NCI-H748 (cell line): ENCODE results near the gene PHAX.
"Not testable (repeated sequence)": the region's sequence is repeated elsewhere in the genome, so short reads cannot be mapped to it uniquely, and the experiment has no call there.

Experiments used
- DNase-seq: peaks from one replicate; lab custom pipeline; 2025; ENCODE audit not compliant: unreplicated experiment; lab: John Stamatoyannopoulos, UW

Gene PHAX, protein sequence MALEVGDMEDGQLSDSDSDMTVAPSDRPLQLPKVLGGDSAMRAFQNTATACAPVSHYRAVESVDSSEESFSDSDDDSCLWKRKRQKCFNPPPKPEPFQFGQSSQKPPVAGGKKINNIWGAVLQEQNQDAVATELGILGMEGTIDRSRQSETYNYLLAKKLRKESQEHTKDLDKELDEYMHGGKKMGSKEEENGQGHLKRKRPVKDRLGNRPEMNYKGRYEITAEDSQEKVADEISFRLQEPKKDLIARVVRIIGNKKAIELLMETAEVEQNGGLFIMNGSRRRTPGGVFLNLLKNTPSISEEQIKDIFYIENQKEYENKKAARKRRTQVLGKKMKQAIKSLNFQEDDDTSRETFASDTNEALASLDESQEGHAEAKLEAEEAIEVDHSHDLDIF

DNA sequence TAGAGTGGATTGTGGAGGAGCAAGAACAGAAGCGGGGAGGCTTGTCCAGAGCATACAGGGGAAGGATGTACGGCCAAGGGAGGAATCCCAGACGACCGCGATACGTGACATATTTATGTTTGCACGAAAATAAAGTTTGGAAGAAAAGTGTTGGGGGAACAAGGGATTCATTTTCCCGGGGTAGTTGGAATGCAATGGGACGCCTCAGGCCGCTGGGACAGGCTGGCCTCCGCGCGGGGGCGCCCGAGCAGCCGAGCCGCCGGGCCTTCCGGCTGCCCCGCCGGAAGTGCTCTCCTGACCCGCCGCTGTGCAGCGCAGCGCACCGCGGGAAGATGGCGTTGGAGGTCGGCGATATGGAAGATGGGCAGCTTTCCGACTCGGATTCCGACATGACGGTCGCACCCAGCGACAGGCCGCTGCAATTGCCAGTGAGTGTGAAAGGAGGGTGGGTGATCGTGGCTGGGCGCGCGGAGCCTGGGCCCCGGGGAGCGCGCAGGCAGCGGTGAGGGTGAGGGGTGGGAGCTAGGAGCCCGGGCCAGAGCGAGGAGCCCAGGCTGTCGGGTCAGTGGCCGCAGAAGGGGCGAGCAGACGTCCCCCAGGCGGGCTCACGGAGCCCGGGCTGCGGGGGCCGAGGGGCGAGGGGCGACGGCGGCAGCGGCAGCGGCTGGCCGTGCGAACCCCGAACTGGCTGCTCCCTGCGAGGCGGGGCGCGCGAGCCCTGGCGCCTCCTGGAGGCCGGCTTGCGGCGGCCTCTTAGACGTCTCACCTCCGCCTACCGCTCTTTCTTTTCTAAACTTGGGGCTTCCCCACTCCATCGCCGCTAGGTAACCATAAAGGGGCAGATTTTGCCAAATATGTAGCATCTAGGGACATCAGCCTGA lies at the start of gene PHAX:
Gene PHAX, plus strand, starts transcription at position 317 of the 881 bp plus-strand sequence. Its CDS starts 16 bp downstream, at position 333.
- DNase-seq, result peak; percentile 83

DNA sequence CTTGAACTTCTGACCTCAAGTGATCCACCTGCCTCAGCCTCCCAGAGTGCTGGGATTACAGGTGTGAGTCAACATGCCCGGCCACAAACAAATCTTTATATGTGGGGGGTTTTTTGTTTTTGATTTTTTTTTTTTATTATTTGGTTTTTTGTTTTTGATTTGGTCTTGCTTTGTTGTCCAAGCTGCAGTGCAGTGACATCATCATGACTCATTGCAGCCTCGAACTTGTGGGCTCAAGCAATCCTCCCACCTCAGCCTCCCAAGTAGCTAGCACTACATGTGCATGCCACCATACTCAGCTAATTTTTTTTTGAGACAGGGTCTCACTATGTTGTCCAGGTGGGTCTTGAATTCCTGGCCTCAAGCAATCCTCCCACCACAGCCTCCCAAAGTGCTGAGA lies 48.1 kb upstream of the PHAX start:
- no peak for DNase-seq

DNA sequence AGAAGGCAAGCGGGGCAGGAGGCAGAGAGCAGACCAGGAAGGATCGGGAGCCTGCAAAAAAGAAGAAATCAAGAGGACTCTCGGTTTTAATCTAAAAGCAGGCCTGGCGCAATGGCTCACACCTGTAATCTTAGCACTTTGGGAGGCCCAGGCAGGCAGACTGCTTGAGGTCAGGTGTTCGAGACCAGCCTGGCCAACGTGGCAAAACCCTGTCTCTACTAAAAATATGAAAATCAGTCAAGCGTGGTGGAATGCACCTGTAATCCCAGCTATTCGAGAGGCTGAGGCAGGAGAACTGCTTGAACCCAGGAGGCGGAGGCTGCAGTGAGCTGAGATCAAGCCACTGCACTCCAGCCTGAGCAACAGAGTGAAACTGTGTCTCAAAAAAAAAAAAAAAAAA lies 45.6 kb upstream of the PHAX start:
- not testable (repeated sequence) for DNase-seq

DNA sequence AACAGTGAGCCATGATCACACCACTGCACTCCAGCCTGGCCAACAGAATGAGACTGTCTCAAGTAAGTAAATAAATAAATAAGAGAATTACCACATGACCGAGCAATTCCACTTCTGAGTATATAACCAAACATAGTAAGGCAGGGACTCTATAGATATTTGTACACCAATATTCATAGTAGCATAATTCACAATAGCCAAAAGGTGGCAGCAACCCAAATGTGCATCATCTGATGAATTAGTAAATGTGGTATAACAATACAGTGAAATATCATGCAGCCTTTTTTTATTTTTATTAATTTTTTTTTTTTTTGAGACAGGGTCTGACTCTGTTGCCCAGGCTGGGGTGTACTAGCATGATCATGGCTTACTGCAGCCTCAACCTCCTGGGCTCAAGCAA lies 38.8 kb upstream of the PHAX start:
- DNase-seq, result no peak

DNA sequence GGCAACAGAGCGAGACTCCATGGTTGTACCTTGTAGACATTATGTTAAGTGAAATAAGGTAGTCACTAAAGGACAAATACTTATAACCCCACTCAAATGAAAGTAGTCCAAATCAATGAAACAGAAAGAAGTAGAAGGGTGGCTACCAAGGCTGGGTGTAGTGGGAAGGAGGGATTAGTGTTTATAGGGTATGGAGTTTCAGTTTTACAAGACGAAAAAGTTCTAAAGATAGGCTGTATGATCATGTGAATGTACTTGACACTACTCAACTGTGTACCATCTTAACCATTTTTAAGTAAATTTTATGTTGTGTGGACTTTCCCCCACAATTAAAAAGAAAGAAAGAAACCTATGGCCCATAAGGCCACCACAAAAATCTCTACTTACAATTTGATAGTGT lies 37.9 kb upstream of the PHAX start:
- DNase-seq, result no peak

DNA sequence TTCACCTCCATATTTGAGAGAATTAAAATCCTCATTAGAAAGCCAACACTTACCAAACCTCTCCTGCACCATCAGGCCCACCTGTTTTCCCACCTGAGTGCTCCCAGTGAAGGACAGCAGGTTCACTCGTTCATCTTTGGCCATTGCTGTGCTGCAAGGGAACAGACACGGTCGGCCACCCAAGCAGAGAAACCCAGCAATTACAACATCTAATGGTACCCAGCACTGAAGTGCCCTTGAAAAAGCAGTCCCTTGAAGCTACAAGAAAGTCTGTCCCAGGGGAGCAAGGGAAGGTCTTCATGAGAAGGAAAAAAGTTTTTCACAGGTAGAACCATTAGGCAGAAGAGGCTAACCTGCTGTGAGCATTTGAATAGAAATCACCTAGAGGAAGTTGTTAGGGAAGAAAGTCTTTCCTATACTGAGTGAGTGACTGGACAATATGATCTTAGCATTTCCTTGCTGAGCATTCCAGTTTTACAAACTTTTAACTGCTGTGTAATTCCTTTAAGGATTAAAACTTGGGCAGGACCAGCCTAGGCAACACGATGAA lies 32.5 kb upstream of the PHAX start:
- no peak for DNase-seq

DNA sequence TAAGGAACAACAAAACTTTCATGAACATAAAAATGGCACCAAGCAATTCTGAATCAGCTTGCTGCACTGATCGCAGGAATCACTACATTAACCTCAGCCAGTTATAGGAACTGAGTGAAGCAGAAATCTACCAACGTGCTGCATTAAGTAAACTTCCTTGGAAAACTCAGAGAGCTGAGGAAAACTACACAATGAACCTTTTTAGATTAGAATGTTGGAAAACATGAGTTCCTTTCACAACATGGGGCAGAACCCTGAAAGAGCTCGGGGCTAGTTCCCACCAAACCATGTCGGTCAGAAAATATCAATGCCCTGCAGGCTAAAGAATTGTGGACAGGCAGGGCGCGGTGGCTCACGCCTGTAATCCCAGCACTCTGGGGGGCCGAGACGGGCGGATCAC lies 25.1 kb upstream of the PHAX start:
- DNase-seq, result no peak

DNA sequence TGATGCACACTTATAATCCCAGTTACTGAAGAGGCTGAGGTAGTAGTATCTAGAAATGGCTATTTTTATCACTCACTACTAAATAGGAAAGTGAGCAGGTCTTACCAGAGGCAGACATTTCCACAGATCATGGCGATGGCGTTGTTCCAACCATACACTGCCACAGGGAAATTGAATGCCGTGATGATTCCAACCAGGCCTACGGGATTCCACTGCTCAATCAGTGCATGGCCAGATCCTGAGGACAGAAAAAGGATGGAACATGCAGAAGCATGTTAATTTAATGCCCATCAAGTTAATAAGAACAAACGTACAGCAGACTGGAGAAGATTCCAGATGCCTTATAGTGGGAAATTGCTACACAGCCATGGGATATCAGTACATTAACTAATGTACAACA lies 23.8 kb upstream of the PHAX start:
- DNase-seq, result no peak

DNA sequence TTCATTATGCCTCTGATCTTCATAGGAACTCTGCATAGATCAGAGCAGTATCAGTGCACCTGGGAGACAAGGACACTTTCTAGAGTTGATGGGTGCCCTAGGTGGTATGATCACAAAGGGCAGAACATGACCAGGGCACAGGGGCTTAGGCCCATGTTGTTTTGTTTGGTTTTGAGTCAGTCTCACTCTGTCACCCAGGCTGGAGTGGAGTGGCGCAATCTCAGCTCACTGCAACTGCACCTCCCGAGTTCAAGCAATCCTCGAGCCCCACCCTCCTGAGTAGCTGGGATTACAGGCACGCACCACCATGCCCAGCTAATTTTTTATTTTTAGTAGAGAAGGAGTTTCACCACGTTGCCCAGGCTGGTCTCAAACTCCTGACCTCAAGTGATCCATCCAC lies 23.3 kb upstream of the PHAX start:
- DNase-seq, result no peak

DNA sequence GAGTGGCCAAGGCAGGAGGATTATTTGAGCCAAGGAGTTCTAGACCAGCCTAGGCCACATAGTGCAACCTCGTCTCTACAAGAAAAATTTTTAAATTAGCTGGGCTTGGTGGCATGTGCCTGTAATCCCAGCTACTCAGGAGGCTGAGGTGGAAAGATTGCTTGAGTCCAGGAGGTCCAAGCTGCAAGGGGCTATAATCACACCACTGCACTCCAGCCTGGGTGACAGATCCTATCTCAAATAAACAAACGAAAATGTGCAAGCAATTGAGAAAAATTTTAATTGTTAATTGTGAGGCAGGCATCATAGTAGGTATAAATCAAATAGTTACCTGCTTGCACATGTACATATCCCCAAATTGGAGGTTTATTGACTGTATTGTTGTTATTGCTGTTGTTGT lies 21.0 kb upstream of the PHAX start:
- no peak for DNase-seq

DNA sequence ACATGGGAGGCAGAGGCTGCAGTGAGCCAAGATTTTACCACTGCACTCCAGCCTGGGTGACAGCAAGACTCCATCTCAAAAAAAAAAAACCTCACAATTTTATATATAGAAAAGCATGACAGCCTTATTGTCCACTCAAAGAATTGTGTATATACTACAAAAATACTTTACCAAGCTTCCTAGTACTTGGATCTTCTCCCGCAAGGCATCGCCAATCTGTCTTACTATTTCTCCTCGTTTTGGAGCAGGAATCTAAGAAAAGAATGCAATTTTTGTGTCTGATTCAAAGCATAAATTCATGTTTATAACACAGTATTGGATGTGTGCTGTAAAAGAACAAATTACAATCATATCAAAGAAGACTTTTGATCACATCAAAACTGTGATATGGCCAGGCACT lies 17.0 kb upstream of the PHAX start:
- DNase-seq, result no peak

DNA sequence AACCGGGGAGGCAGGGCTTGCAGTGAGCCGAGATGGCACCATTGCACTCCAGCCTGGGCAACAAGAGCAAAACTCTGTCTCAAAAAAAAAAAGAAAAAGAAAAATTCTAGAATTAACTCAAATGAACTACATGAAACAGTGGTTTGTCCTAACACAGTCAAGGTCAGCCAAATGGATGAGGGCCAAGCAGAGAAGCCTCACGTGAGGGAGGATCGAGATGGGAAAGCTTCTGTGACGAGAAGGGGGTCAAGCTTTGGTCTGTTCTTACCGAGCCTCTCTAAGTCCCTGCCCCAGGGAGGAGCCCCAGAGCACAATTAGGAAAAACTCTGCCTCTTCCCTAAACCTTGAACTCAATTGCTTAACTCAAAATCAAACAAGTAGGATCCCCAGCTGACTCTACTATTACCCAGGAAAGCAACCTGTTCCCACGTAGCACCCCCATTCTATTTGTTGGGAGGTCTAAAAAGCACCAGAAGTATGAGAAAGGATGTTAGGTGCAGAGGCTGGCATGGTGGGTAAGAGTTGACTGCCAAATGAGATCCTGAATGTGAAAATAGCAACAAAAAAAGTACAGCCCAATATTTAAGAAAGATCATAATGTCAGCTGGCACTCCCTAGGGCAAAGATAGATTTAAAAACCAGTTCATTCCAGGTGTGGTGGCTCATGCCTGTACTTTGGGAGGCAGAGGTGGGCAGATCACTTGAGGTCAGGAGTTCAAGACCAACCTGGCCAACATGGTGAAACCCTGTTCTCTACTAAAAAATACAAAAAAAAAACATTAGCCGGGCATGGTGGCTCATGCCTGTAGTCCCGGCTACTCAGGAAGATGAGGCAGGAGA lies 13.0 kb upstream of the PHAX start:
- no peak for DNase-seq

DNA sequence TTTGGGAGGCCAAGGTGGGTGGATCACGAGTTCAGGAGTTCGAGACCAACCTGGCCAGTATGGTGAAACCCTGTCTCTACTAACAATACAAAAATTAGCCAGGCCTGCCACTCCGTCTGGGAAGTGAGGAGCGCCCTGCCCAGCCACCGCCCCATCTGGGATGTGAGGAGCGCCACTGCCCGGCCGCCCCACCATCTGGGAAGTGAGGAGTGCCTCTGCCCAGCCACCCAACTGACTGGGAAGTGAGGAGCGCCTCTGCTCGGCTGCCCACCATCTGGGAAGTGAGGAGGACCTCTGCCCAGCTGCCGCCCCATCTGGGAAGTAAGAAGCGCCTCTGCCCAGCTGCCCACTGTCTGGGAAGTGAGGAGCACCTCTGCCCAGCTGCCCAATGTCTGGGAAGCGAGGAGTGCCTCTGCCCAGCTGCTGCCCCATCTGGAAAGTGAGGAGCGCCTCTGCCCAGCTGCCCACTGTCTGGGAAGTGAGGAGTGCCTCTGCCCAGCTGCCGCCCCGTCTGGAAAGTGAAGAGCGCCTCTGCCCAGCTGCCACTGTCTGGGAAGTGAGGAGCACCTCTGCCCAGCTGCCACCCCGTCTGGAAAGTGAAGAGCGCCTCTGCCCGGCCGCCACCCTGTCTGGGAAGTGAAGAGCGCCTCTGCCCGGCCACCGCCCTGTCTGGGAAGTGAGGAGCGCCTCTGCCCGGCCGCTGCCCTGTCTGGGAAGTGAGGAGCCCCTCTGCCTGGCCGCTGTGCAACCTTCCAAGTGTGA lies 11.0 kb upstream of the PHAX start:
- DNase-seq, result no peak

DNA sequence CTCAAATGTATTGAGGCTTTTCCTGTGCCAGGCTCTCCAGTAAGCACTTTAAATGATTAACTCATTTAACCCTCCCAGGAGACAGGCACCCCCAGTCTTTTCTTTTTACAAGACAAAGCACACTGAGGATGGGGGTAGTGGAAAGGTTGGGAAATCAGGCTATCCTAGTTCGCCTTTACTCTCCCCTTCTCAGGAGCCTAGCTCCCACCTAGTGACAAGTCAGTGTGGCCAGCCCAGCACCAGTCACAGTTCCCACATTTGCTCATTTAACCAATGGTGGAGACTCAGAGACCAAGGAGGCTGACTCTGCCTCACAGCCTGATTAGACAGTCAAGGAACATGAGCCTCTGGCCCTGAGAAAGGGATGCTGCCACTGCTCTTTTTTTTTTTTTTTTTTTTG lies 9.2 kb upstream of the PHAX start:
- DNase-seq, result no peak

DNA sequence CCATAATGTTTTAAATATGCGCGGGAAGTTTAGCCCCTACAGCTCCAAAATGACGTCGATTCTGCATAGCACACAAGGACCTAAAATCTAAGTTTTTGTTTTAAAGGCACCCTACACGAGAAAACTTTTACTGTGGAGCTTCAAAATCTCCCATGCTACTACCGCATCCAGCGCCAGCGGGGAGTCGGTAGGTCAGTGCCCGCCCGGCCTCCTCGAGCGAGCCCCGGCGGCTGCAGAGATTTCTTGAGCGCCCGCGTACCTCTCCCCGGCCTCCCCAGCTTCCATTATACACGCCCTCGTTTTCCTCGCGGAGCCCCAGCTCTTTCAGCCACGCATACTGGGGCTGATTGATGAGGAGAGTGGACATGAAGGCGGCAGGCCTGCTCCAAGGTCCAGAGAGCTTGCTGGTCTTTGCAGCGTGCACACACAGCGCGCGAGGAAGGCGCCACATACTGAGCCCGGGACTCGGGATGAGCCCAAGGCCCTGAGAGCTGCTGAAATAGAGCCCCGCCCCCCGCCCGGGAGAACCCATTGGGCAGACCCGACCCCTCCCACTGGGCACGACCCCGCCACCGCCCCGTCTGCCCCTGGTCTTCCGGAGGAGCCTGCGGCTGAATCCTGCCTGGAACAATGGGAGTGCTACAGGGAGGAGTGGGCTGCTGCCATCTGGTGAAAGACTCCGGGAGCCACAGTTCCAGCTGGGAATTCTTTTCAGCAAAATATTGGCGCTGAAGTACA lies 5.8 kb upstream of the PHAX start, which contains the start of gene ALDH7A1:
Gene ALDH7A1, minus strand, starts transcription at position 472 of the 738 bp plus-strand sequence. Its CDS starts 21 bp downstream, at position 451.
- DNase-seq, result peak; percentile 81

DNA sequence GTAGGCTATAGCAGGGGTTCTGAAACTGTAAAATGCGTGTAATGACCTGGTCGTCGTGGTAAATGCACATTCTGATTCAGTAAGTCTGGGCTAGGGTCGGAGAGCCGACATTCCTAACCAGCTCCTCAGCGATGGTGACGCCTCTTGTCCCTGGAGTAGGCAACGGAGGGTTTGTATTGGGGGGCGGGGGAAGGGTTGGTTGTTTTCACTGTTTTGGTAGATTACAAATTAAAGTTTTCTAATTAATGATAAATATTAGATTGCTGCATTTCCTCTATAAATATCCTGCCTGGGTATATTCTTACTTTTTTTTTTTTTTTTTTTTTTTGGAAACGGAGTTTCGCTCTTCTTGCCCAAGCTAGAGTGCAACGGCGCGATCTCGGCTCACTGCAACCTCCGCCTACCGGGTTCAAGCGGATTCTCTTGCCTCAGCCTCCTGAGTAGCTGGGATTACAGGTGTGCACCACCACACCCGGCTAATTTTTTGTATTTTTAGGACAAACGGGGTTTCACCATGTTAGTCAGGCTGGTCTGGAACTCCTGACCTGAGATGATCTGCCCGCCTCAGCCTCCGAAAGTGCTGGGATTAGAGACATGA lies 5.2 kb upstream of the PHAX start:
- DNase-seq, result no peak

DNA sequence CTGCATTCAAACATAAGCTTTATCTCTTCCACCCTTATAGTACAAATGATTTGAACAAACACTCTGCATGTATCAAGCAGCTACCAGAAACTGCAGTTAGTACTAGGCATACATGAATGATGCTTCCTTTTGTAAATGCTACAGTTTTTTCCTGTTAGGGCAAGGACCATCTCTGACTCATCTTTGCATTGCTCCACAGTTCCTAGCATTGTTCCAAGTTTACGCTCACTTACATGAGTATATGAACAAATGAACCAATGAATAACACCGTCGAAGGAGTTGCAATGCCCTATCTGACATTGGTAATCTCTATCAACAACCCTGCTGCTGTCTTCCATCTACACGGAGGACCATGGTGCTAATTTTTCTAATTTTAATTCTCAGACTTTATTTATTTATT lies 3.6 kb upstream of the PHAX start:
- no peak for DNase-seq

DNA sequence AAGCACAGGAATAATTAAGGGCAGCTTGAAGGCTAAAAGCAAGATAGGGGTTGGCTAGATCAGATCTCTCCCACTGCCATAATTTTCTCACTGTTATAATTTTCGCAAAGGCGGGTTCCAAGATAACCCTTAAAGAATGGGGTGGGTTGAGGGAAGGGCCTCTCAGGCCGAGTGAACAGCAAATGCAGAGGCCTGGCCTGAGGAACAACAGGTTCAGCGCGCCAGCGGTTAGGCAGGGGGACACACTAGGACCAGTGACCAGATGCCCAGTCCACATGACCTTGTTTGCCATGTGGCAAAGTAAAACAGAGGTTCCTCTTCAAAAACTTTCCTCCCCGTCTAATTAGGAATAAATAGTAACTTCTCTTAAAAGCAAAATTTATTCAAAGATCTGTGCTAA lies 1.2 kb upstream of the PHAX start:
- no peak for DNase-seq

DNA sequence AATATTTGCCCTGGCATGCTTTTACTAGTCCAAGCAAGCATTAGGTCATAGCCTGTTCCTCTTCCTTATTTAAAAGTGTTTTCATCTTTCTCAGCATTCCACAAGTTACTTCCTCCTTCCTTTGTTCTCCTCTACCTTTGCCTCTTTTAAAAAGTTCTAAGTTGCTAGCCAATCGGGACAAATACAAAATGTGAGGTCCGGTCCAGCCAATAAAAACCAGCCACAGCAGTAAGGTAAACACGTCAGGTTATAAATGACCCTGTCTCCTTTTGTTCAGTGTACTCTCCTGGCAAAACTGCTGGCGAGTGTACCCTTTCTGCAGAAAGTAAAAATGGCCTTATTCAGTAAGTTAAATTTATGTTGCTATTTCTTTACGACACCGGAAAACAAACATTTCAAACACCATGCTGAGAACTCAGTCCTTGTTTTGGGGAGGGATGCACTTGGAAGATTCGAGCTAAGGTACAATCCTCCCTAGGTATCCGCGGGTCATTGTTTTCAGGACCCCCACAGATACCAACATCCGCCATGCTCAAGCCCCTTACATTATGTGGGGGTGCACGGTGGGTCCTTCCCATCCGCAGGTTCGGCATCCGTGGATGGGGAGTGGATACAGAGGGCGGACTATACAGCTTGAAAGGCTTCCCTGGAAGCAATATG lies 646 bp upstream of the PHAX start:
- DNase-seq, result not testable (repeated sequence)
